Measurements from ENCODE around the gene ARL2.

The ARL2 gene

GRCh38 chr11:65051398-65051858 lies 37.5 kb downstream of the ARL2 start:
- no peak for DNase-seq

- DNase-seq = no peak
Measured at GRCh38 chr11:65053827-65054508, 40.0 kb downstream of the ARL2 start.

- no peak for DNase-seq
Measured at GRCh38 chr11:65055538-65055937, 41.6 kb downstream of the ARL2 start.

- no peak for DNase-seq
Measured at GRCh38 chr11:65056999-65057398, 43.0 kb downstream of the ARL2 start.

GRCh38 chr11:65057526-65057925 lies 43.6 kb downstream of the ARL2 start:
- DNase-seq = no peak

- DNase-seq = peak in 1 of 2 experiments; percentile 42
Measured at GRCh38 chr11:65058012-65058411, 44.1 kb downstream of the ARL2 start.

GRCh38 chr11:65058419-65059054 lies 44.6 kb downstream of the ARL2 start, which contains the start of gene NAALADL1:
TSS of gene NAALADL1 (minus strand) at chr11:65058553. CDS start at chr11:65058521, 32 bp downstream.
- DNase-seq = no peak

GRCh38 chr11:65059523-65059922 lies 45.6 kb downstream of the ARL2 start:
- DNase-seq = no peak

GRCh38 chr11:65059959-65060824 lies 46.2 kb downstream of the ARL2 start:
- no peak for DNase-seq

GRCh38 chr11:65060913-65061408 lies 47.0 kb downstream of the ARL2 start:
- no peak for DNase-seq

- DNase-seq = no peak
Measured at GRCh38 chr11:65063532-65063931, 49.6 kb downstream of the ARL2 start.

- DNase-seq = no peak
Measured at GRCh38 chr11:65064847-65065240, 50.9 kb downstream of the ARL2 start.

- DNase-seq = no peak
Measured at GRCh38 chr11:65065851-65066250, 51.9 kb downstream of the ARL2 start.

- DNase-seq = no peak
Measured at GRCh38 chr11:65066315-65066714, 52.4 kb downstream of the ARL2 start.

- no peak for DNase-seq
Measured at GRCh38 chr11:65066805-65067291, 52.9 kb downstream of the ARL2 start.

GRCh38 chr11:65067446-65067845 lies 53.5 kb downstream of the ARL2 start:
- DNase-seq = no peak

- DNase-seq = no peak
Measured at GRCh38 chr11:65069217-65069616, 55.3 kb downstream of the ARL2 start.

Measured in NCI-H524 (cell line).